SK-N-SH (cell line): Measurements from ENCODE around the gene CALML6. TPM values are rescaled to one million over a fixed set of nuclear protein-coding genes. Genes with fewer than 3 reads are reported as not detected.

ENCODE experiments used
- CTCF ChIA-PET: fragments of 300-600, 350-600 bp; formaldehyde crosslinking; extraction: SDS; loops from one replicate; lab custom pipeline; 2021; lab: Yijun Ruan, JAX
- POLR2A ChIA-PET: fragments of 350-600 bp; sonication (Branson Sonifier 250); formaldehyde crosslinking; extraction: SDS; loops from one replicate; lab custom pipeline; 2020; ENCODE audit warnings: antibody characterized with exemption, inconsistent platforms; lab: Yijun Ruan, JAX
- DNase-seq: peaks from one replicate; pipeline ENCODE4 v3.0.0; 2012
- H2AFZ ChIP-seq: fragments of 200-600 bp; sonication (generic); 2 replicates; pipeline ENCODE4 v1.8.1; 2016; ENCODE audit warnings: antibody characterized with exemption, mild to moderate bottlenecking, low read depth
- H3F3A ChIP-seq: fragments of 200-600 bp; sonication (generic); replicated peaks from 2 replicates; pipeline ENCODE3; 2016; ENCODE audit warnings: antibody characterized with exemption, mild to moderate bottlenecking; ENCODE audit not compliant: insufficient read depth
- H3K27ac ChIP-seq, 2 experiments: fragments of 200-500 bp in 1 of 2; fragments of 200-600 bp in 1 of 2; sonication (Bioruptor generic) in 1 of 2; sonication (generic), shearing (Covaris generic) in 1 of 2; 2 replicates each; pipeline versions ENCODE4 v1.5.1 to v1.6.1; 2014 to 2016; ENCODE audit warnings: low read depth in 2 of 2, inconsistent platforms in 1 of 2, low read length in 1 of 2, mild to moderate bottlenecking in 1 of 2, mixed read lengths in 1 of 2
- H3K27me3 ChIP-seq: fragments of 200-600 bp; sonication (generic), shearing (Covaris generic); 2 replicates; pipeline ENCODE4 v1.6.1; 2016; ENCODE audit warnings: mixed run types; ENCODE audit not compliant: insufficient read depth
- H3K36me3 ChIP-seq, 2 experiments: fragments of 200-500 bp in 1 of 2; fragments of 200-600 bp in 1 of 2; sonication (Bioruptor generic) in 1 of 2; sonication (generic) in 1 of 2; replicated peaks in 1 of 2; 2 replicates each; pipeline versions ENCODE3 to v1.5.1; 2014 to 2016; ENCODE audit warnings: low read length in 1 of 2, mild to moderate bottlenecking in 1 of 2; ENCODE audit not compliant: insufficient read depth in 2 of 2, control insufficient read depth in 1 of 2
- H3K4me1 ChIP-seq, 2 experiments: fragments of 200-500 bp in 1 of 2; fragments of 200-600 bp in 1 of 2; sonication (Bioruptor generic) in 1 of 2; sonication (generic), shearing (Covaris generic) in 1 of 2; 2 replicates each; pipeline versions ENCODE4 v1.5.1 to v1.6.1; 2014 to 2016; ENCODE audit warnings: low read depth in 1 of 2, low read length in 1 of 2, mixed run types in 1 of 2; ENCODE audit not compliant: insufficient read depth in 2 of 2, control insufficient read depth in 1 of 2
- H3K4me2 ChIP-seq: fragments of 200-600 bp; sonication (generic), shearing (Covaris generic); 2 replicates; pipeline ENCODE4 v1.6.1; 2017; ENCODE audit warnings: mixed run types
- H3K4me3 ChIP-seq, 2 experiments: fragments of 200-500 bp in 1 of 2; fragments of 200-600 bp in 1 of 2; sonication (Bioruptor generic) in 1 of 2; sonication (generic), shearing (Covaris generic) in 1 of 2; 2 replicates each; pipeline versions ENCODE4 v1.5.1 to v1.8.1; 2014 to 2016; ENCODE audit warnings: low read depth in 2 of 2, inconsistent platforms in 1 of 2, low read length in 1 of 2, mild to moderate bottlenecking in 1 of 2, mixed read lengths in 1 of 2, moderate library complexity in 1 of 2
- H3K79me2 ChIP-seq: fragments of 200-600 bp; sonication (generic); 2 replicates; pipeline ENCODE4 v1.8.1; 2017; ENCODE audit warnings: mild to moderate bottlenecking; ENCODE audit not compliant: insufficient read depth
- H3K9ac ChIP-seq: fragments of 200-600 bp; sonication (generic); 2 replicates; pipeline ENCODE4 v1.6.1; 2017; ENCODE audit warnings: mixed run types
- H3K9me2 ChIP-seq: fragments of 200-600 bp; sonication (generic); 2 replicates; pipeline ENCODE4 v1.6.1; 2017; ENCODE audit warnings: mixed run types
- H3K9me3 ChIP-seq: fragments of 200-600 bp; sonication (generic); 2 replicates; pipeline ENCODE4 v1.6.1; 2017; ENCODE audit warnings: mixed run types, mild to moderate bottlenecking, moderate library complexity
- H4K20me1 ChIP-seq: fragments of 200-600 bp; sonication (generic); 2 replicates; pipeline ENCODE4 v1.6.1; 2017; ENCODE audit warnings: mild to moderate bottlenecking, mixed run types; ENCODE audit not compliant: insufficient read depth
- CHD2 ChIP-seq: fragments of 150-350 bp; IDR thresholded peaks from 2 replicates; pipeline ENCODE4 v1.6.1; 2018; ENCODE audit warnings: low read length; ENCODE audit not compliant: partially characterized antibody
- CTCF ChIP-seq: fragments of 200-600 bp; sonication (generic); IDR thresholded peaks from 2 replicates; pipeline ENCODE4 v1.6.1; 2017; ENCODE audit warnings: antibody characterized with exemption, mild to moderate bottlenecking, moderate library complexity
- EZH2phosphoT487 ChIP-seq: fragments of 200-600 bp; sonication (generic); IDR thresholded peaks from 2 replicates; pipeline ENCODE4 v1.6.1; 2017; ENCODE audit warnings: low read depth, mixed run types, mild to moderate bottlenecking, antibody characterized with exemption, moderate library complexity, borderline replicate concordance
- GABPA ChIP-seq: IDR thresholded peaks from 2 replicates; pipeline ENCODE4 v1.4.0; 2012; ENCODE audit warnings: low read depth, mild to moderate bottlenecking
- GATA2 ChIP-seq: sonication (generic); formaldehyde crosslinking; IDR thresholded peaks from 2 replicates; pipeline ENCODE4 v1.5.0; 2020; ENCODE audit warnings: mild to moderate bottlenecking, missing genetic modification reagents
- IRF3 ChIP-seq: fragments of 150-350 bp; IDR thresholded peaks from 2 replicates; pipeline ENCODE4 v1.6.1; 2016; ENCODE audit warnings: mild to moderate bottlenecking, low read depth, low read length
- JUND ChIP-seq: IDR thresholded peaks from 2 replicates; pipeline ENCODE4 v1.4.0; 2012
- MXI1 ChIP-seq: IDR thresholded peaks from 2 replicates; pipeline ENCODE4 v1.6.1; 2012; ENCODE audit warnings: mild to moderate bottlenecking, low read depth, low read length, improper control_type of control experiment
- PBX3 ChIP-seq: IDR thresholded peaks from 2 replicates; pipeline ENCODE4; 2012
- REST ChIP-seq: IDR thresholded peaks from 2 replicates; pipeline ENCODE4 v1.6.1; 2012; ENCODE audit warnings: mild to moderate bottlenecking, low read depth, low read length, moderate library complexity
- SIN3A ChIP-seq: IDR thresholded peaks from 2 replicates; pipeline ENCODE4 v1.6.1; 2012; ENCODE audit warnings: low read depth, mild to moderate bottlenecking, low read length, moderate library complexity, borderline replicate concordance
- SMC3 ChIP-seq: IDR thresholded peaks from 2 replicates; pipeline ENCODE4 v1.6.1; 2012; ENCODE audit warnings: low read depth, low read length, improper control_type of control experiment
- USF1 ChIP-seq: IDR thresholded peaks from 2 replicates; pipeline ENCODE4 v1.4.0; 2012; ENCODE audit warnings: low read depth, borderline replicate concordance
- USF2 ChIP-seq: fragments of 150-350 bp; IDR thresholded peaks from 2 replicates; pipeline ENCODE4 v1.6.1; 2017; ENCODE audit warnings: antibody characterized with exemption, low read length, low read depth, borderline replicate concordance
- YY1 ChIP-seq: IDR thresholded peaks from 2 replicates; pipeline ENCODE4 v1.4.0; 2012; ENCODE audit warnings: low read depth, mild to moderate bottlenecking
- ZBTB33 ChIP-seq: IDR thresholded peaks from 2 replicates; pipeline ENCODE4 v1.4.0; 2012; ENCODE audit warnings: low read depth, borderline replicate concordance
- WGBS: methylation state at CpG from one replicate; pipeline ENCODE4 v1.1.6; 2017; ENCODE audit warnings: low lambda C conversion rate; 5-methylcytosine and 5-hydroxymethylcytosine counted together
- polyA plus RNA-seq, 3 experiments: library from polyadenylated mRNA; depleted of rRNA; stranded (reverse); fragments of >200 nt; gene quantifications; 2 replicates each; pipeline ENCODE4 v1.2.3, GENCODE V29; 2012

Gene CALML6
- polyA plus RNA-seq, 1 of the 3 experiments (the other 2 are of a cell fraction): 0.87 TPM

- WGBS: 65% methylated on average over 4 of the region's 18 CpGs
- Histone ChIP-seq H3K27me3 (no peaks in the 10 kb centered on the region), H3K27ac (no peak overlapping the region), H3F3A (no peaks in the 10 kb centered on the region), H3K4me2 (no peak overlapping the region), H3K4me3 (no peak overlapping the region), H3K9ac (no peak overlapping the region), H3K79me2 (no peaks in the 10 kb centered on the region), H2AFZ (no peak overlapping the region), H3K4me1 (peaks cover 0 to 6% of the 10 kb centered on the region in 2 experiments; a peak in 1 of 4 replicates), H3K9me3 (no peaks in the 10 kb centered on the region), H4K20me1 (no peaks in the 10 kb centered on the region), H3K36me3 (no peaks in the 10 kb centered on the region), H3K9me2 (no peaks in the 10 kb centered on the region)
- POLR2A ChIA-PET: no interaction called here
- CTCF ChIA-PET: interaction anchor here (2.0 to 2.4 kb wide), 2 partner anchors 19 to 120 kb away, joined by 9 to 10 read pairs; no protein-coding TSS in a partner anchor
- DNase-seq: peak; percentile 34
- no peak for TF ChIP-seq IRF3
- no peak for TF ChIP-seq CHD2
- TF ChIP-seq GATA2 (CRISPR knock-in tag): no peak
- TF ChIP-seq USF2: no peak
- TF ChIP-seq CTCF: no peak
- no peak for TF ChIP-seq REST
- no peak for TF ChIP-seq YY1
- TF ChIP-seq SMC3: no peak
- TF ChIP-seq EZH2phosphoT487: no peak
- no peak for TF ChIP-seq ZBTB33
- TF ChIP-seq GABPA: no peak
- TF ChIP-seq JUND: no peak
- TF ChIP-seq USF1: no peak
- TF ChIP-seq SIN3A: no peak
- no peak for TF ChIP-seq MXI1
- TF ChIP-seq PBX3: no peak
Observed at GRCh38 chr1:1924386-1924785, 9.3 kb downstream of the CALML6 start.
